ENCODE data around the gene SLC35F6.

Gene SLC35F6

DNA sequence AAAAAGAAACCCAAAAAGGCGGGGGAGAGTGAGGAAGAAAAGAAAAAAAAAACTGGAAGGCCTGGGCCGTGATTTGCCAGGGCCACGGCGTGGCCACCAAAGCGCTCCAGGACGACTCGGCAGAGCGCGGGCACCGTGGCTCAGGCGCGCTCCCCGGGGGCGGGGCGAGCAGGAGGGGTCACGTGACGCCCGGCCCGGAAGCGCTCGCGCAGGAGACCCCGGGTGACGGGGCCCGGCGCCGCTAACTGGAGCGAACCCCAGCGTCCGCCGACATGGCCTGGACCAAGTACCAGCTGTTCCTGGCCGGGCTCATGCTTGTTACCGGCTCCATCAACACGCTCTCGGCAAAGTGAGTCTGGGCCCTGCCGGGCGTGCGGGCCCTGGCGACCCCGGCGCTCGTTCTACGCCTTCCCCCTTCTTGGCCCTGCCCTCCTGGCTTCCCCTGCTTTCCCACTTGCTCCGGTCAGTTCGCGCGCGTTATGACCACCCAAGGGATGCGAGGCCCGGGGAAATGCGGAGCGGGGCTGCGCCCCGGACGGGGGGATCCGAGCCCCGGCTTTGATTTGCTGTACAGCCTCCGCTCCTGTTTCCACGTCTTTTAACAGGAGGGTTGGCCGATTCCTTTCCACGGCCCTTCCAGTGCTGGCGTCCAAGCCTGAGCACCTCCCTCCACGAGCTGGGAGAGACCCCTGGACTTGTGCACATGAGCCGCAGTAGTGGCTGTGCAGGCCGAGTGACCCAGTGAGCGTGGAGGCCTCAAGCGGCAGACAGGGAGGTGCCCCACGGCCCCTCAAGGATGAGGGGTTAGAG is at the start of gene SLC35F6:
Gene SLC35F6, plus strand, starts transcription at position 207 of the 810 bp plus-strand sequence. Its CDS starts 66 bp downstream, at position 273.
- DNase-seq: peak; percentile 72

GRCh38 chr2:26715528-26716270 is 48.4 kb upstream of the SLC35F6 start:
- DNase-seq: no peak

GRCh38 chr2:26716340-26716739 is 47.7 kb upstream of the SLC35F6 start:
- no peak for DNase-seq

DNA sequence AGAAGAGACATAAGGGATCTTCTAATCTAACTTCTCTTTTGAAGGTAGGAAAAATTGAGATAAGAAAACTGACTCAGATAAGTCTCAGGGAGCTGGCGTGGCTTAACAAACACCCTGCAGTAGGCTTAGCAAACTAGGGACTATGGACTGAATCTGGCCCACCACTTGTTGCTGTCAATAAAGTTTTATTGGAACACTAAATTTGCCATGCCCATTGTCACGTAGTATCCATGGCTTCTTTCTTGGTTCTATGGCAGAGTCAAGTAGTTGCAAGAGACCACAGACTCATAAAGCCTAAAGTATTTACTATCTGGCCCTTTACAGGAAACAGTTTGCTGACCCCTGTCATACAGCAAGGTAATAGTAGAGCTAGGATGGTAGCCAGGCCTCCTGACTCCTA is 47.3 kb upstream of the SLC35F6 start:
- DNase-seq: no peak

GRCh38 chr2:26717362-26717761 is 46.7 kb upstream of the SLC35F6 start:
- no peak for DNase-seq

GRCh38 chr2:26718949-26719686 is 45.0 kb upstream of the SLC35F6 start:
- DNase-seq: no peak

GRCh38 chr2:26720322-26721114 is 43.6 kb upstream of the SLC35F6 start:
- no peak for DNase-seq

- DNase-seq: no peak
Observed at GRCh38 chr2:26721115-26722032, 42.7 kb upstream of the SLC35F6 start.

- no peak for DNase-seq
Observed at GRCh38 chr2:26722328-26722727, 41.8 kb upstream of the SLC35F6 start.

- no peak for DNase-seq
Observed at GRCh38 chr2:26722911-26723310, 41.2 kb upstream of the SLC35F6 start.

GRCh38 chr2:26723475-26723874 is 40.6 kb upstream of the SLC35F6 start:
- DNase-seq: no peak

DNA sequence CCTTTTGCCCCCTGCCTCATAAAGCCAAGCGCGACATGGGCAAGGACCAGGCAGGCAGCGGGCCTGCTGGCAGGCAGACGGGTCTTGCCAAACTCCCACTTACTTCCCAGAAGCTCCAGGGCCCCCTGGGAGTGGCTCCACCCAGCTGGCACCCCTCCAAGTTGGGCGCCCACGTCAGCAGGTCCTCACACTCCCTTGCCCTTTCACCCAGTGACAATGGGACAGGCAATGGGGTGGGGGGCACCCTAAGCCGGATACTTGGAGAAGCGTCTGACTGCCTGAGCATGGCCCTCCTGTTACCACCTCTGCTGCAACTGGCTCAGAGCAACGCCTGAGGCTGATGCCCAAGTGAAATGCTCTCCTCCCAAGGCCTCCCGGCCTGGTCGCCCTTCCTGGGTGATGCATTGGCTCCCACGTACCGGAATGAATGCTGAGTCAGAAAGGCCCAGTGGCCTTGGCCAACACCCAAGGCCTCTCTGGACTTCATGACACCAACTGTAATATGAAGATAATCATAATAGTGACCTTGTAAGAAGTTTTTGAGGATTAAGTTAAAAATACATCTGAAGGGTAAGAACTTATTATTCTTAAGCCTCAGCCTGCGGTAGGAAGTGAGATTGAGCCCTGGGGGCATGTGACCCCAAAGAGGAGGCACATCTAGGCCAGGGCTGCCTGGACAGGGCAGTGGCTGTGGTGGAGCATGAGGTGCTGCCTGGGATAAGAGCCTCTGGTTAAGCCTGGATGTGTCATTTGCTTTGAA is 39.9 kb upstream of the SLC35F6 start:
- no peak for DNase-seq

- no peak for DNase-seq
Observed at GRCh38 chr2:26724784-26725520, 39.1 kb upstream of the SLC35F6 start.

- DNase-seq: no peak
Observed at GRCh38 chr2:26725521-26725820, 38.6 kb upstream of the SLC35F6 start.

GRCh38 chr2:26726228-26726627 is 37.9 kb upstream of the SLC35F6 start:
- DNase-seq: no peak

- no peak for DNase-seq
Observed at GRCh38 chr2:26727641-26728561, 36.2 kb upstream of the SLC35F6 start.

DNA sequence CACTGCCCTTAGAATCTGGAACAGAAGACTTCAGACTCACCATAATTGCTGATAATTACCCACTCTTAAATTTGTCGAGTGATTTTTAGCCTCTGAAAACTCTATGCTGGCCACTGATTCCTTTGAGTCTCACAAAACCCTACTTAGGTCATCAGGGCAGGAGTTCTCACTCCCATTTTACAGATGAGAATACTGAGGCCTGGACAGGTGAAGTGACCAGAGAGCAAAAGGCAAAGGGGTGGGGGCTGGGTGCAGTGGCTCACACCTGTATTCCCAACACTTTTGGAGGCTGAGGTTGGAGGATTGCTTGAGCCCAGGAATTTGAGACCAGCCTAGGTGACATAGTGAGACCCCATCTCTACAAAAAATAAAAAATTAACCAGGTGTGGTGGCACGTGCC is 34.8 kb upstream of the SLC35F6 start:
- DNase-seq: no peak

DNA sequence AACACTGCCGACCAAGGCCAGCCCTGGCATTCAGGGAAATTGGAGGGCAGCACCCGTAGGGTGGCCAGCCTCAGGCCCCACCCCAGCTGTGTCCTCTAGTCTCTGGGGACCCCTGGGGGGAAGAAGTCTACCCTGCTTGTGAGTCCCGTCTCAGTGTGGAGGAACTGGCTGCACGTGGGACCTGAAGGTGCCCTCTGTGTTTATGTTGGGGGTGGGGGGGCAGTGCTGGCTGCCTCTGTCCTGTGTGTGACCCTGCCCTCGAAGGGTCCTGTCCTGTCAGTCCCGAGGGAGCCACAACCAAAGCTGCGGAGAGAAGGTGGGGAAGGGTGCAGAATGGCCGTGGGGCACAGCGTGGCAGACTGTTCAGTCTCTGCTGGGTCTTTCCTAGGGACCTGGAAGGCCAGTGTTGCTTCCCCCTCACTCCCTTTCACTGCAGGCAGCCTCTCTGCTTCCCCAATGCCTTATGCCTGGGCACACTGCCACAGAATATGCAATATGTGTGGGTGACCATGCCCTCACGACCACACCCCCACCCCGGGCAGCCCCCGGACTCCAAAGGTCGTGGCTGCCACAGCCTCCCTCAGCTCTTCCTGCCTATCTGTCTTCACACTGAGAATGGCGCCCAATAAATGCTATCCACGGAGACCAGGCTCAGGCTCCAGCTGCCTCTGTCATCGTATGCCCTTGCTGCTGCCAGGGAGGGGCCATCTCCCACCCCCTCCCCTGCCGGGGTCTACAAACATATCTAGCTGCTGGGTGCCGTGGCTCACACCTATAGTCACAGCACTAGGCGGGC is 33.3 kb upstream of the SLC35F6 start:
- no peak for DNase-seq
